GM19438 (cell line): ENCODE measurements around the gene ZNFX1.
"Not testable (repeated sequence)": the region's sequence is repeated elsewhere in the genome, so short reads cannot be mapped to it uniquely, and the experiment has no call there.

Experiments used
- ATAC-seq: cut with Tn5 transposase; IDR thresholded peaks from one replicate; pipeline ENCODE4 v1.9.1; 2021; ENCODE audit warnings: low read depth; ENCODE audit not compliant: unreplicated experiment

Gene ZNFX1

DNA sequence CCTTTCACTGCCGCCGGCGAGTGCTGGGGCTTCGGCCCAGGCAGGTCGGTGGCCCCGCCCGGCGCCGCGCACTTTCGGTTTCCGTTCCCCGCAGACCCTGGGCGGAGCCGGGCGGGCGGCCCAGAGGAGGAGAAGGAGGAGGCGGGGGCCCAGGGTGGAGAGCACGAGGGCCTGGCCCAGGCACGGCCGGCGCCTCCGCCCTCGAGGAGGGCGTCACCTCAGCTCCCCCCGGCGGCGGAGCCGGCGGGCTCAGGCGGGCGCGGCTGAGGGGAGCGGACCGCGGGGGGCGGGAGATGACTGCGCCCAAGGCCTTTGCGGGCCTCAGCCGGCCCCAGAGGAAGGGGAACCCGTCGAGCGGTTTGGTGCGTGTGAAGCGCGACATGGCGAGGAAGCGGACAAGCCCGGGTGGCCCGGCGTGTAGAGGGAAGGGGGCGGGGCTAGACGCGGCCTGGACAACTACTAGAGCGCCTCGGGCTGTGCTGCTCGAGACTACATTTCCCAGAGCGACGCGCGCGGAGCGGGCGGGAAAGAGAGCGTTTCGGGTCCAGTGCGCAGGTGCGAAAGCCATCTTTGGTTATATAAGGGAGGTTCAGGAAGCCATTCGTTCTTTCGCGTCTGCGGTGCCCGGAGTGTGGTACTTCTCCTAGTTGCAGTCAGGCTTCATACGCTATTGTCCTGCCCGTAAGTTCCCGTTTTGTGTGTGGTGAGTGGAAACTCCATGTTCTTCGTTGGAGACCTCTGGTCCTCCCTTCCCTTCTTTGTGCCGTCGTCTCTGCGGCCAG is at the start of gene ZNFX1:
Gene ZNFX1, minus strand, starts transcription at position 22 of the 782 bp plus-strand sequence. CDS start 2,218 bp downstream, outside the sequence.
- ATAC-seq, result peak; percentile 88

DNA sequence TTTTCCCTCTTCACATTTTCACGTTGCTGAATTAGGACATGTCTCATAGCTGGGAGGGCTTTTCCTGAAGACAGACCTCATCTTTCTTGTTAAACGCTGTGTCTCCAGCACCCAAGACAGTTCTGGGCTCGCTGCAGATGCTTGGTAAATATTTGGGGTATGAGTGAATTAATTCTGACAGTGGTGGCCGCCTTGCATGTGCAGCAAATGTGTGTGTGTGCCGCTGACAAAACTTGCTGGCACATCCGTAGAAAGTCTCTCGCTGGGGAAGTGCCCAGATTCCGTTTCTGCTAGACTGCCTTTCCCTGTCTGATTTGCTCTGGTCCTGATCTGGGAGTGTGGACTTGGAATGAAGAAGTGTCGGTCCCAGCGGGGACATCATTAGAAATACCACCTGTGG is 48.2 kb upstream of the ZNFX1 start:
- no peak for ATAC-seq

DNA sequence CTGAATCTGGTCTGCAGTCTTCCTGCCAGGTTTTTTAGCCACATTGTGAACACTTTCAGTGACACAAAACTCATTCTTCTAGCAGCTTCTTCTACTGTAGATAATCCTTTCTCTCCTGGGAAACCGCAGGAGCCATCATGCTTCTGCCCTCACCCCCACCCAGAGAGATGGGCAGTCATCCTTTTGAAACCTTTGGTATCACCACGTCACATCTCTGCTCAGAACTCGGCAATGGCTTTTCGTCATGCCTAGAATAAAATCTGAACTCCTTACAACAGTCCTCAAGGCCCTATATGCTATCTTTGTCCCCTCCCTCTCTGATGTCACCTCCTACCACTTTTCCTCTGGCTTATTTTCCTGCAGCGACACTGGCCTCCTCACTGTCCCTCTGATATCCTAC is 46.4 kb upstream of the ZNFX1 start:
- no peak for ATAC-seq

DNA sequence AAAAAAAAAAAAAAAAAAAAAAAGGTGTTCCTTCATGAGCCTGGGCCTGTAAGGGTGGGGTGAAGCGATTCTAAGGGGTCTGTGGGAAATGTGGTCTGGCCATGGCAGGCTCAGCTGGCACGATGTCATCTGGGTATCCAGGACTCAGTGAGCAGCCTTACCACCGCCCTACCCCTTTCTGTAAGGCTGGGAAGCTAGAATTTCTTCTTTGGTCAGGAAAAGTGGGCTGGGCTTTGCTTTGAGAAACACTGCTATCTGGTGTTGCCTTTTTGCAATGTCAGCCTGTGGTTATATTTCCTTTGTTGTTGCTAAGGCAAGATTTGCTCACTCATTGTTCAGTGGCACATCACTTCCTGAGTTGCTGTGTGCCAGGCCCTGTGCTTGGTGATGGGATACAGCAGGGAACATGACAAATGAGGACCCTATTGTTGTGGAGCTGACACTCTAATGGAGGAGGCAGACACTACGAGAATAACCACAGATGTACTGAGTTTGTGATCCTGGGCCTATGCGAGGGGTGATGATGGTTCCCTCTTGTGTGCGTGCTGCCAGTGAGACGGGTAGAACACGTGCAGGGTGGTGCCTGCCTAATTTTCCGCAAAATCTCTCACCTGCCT is 45.9 kb upstream of the ZNFX1 start:
- ATAC-seq, result no peak

GRCh38 chr20:49320460-49320859 is 42.6 kb upstream of the ZNFX1 start:
- ATAC-seq, result no peak

- ATAC-seq, result no peak
Observed at GRCh38 chr20:49319208-49319809, 41.5 kb upstream of the ZNFX1 start.

DNA sequence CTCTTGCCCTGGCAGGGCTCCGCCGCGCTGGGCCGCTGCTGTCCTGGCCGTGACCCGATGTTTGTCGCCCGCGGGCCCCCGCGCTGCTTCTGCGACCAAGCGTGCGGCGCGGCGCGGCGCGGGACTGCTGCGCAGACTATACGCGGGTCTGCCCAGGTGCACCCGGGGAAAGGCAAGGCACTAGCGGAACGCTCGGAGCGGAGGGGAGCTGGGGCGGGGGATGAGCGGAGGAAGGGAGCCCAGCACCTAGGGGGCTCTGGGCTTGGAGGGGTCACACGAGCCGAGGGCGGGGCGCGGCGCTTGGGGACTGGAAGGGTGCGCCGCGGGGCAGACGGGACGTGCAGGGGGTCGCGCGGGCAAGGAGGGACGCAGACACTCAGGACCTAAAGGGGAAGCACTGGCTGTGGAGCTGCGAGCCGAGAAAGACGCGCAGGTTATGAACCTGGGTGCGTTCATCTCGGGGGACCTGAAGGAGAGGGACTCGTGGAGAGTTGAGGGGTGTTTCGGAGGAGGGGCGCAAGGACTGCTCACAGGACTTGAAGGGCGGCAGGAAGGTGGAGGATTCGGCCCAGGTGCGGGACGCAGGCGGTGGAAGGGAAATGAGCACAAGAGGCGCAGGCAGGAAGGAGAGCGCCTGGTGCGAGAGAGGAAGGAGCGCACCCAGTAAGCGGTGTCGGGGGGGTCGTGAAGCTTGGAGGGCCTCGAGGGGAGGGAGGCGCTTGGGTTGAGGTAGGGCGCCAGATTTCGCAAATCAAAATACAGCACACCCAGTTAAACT is 40.8 kb upstream of the ZNFX1 start:
- ATAC-seq, result no peak

DNA sequence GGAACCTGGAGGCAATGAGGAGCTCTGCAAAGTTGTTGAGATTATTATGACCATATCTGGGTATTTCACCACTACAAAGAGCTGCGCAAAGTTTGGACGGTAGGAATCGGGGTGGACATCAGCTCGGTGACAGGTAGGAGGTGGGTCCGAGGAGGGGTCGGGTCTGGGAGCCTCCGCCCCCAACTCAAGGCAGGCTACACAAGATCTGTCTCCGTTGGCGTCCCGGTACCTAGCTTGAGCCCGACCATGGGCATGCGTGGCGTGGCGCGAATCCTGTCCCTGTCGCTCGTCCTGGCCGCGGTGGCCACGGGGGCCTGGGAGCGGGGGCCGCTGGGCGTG is 40.2 kb upstream of the ZNFX1 start:
- ATAC-seq, result no peak

DNA sequence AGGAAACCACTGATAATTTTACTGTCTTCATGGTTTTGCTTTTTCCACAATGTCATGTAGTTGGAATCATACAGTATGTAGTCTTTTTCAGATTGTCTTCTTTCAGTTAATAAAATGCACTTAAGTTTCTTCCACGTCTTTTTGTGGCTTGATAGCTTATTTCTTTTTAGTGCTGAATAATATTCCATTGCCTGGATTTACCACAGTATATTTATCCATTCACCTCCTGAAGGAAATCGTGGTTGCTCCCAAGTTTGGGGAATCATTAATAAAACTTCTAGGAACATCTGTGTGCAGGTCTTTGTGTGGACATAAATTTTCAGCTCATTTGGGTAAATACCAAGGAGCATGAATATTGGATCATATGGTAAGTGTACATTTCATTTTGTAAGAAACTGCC is 38.8 kb upstream of the ZNFX1 start:
- ATAC-seq, result no peak

GRCh38 chr20:49315580-49315979 is 37.7 kb upstream of the ZNFX1 start:
- no peak for ATAC-seq

GRCh38 chr20:49314052-49314451 is 36.2 kb upstream of the ZNFX1 start:
- not testable (repeated sequence) for ATAC-seq

DNA sequence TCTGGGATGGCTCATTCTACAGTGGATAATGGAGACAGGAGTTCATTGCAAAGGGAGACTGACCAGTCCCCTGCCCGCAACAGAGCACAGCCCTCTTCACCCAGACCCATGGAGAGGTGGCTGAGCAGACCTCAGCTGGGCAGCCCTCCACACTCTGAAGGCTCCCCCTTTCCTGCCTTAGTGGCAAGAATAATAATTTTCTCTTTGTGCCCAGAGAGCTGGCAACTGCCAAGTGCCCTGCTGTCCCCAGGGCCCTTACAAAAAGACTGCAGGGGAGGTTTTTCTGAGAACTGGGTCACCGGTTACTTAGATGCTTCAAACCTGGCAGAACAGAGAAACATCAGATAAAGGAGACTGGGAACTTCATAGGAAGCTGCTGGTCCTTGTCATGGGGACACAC is 35.4 kb upstream of the ZNFX1 start:
- no peak for ATAC-seq

DNA sequence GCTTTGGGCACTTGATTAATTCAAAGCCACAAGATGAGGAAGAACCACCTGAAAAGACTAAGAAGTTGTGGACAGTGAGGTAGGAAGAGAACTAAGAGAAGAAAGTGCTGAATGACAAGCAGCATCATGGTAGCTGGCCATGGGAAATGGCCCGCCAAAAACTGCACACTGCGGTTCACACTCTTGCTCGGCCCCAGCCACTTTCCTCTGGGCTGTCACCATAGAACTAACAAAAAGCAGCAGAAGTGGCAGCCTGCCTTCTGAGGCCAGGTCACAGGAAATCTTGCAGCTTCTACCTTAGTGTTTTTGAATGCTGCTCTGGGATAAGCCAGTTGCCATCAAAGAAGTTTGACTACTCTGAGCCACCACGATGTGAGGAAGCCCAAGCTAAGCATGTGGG is 34.8 kb upstream of the ZNFX1 start:
- no peak for ATAC-seq

GRCh38 chr20:49310705-49311104 is 32.8 kb upstream of the ZNFX1 start:
- ATAC-seq, result no peak

DNA sequence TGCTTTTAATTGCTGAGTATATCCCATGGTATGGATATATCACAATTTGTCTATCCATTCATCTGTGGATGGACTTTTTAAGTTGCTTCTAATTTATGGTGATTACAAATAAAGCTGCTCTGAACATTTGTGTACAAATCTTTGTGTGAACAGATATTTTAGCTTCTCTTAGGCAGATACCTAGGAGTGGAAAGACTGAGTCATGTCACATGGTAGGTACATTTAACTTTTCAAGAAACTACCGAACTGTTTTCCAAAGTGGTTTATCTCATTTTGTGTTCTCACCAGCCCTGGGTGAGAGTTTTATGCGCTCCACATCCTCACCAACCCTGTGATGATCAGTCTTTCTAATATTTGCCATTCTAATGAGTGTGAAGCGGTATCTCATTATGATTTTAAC is 31.0 kb upstream of the ZNFX1 start:
- ATAC-seq, result no peak

DNA sequence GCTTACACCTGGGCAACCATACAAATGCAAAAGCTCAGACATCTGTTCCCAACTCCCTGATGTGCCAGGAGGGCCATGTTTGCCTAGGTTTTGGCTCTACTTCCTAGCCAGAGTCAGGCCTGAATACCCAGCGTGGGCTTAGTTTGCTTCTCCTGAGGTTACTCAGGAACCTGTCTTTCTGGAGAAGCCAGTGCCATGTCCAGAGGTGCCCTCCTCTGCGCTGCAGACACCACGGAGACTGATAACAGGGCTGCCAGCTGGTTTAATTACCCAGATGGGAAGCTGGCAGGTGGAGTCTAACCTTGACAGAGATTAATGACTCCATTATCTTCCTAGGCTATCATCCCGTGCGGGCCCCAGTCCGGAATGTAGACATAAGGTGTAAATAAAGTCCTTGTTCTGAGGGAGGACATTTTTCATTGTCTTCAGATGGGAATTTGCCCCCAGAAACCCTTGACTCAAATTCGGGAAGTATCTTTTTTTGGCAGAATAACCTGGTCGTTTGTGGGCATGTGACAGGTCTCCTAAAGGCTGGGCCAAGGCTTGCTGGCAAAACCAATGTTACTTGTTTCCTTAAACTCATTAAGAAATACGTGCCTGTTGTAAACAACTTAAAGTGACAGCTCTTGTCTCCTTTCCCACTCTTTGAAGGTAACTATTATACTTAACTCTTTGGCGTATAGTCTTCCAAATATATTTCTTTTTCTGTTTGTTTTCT is 29.2 kb upstream of the ZNFX1 start:
- ATAC-seq, result no peak

GRCh38 chr20:49303065-49303552 is 25.3 kb upstream of the ZNFX1 start:
- ATAC-seq, result no peak

- no peak for ATAC-seq
Observed at GRCh38 chr20:49297605-49298530, 20.0 kb upstream of the ZNFX1 start.

GRCh38 chr20:49294002-49294654 is 16.3 kb upstream of the ZNFX1 start:
- not testable (repeated sequence) for ATAC-seq
